CD4-positive, CD25-positive, alpha-beta regulatory T cell (primary cell): ENCODE results near the gene CIAO3. TPM values are rescaled to one million over a fixed set of nuclear protein-coding genes. Genes with fewer than 3 reads are reported as not detected.

Experiments used
- ATAC-seq, 2 donors: fragments of 150-1000 bp; cut with Tn5 transposase; one replicate each; pipeline ENCODE4 v1.10.0; 2021; ENCODE audit warnings: low read depth in 2 of 2, moderate number of reproducible peaks in 2 of 2, moderate library complexity in 1 of 2
- DNase-seq, 3 donors: peaks; one replicate each; pipeline versions ENCODE4 v3.0.0 to v3.0.0-alpha.2; 2012 to 2022; ENCODE audit warnings: mixed read lengths in 1 of 3
- H3K27ac ChIP-seq: one replicate; pipeline ENCODE4 v1.7.0; 2013; ENCODE audit warnings: mild to moderate bottlenecking, low read length; ENCODE audit not compliant: insufficient read depth, poor library complexity, severe bottlenecking
- H3K27me3 ChIP-seq: one replicate; pipeline ENCODE4 v1.7.0; 2013; ENCODE audit warnings: low read length; ENCODE audit not compliant: control insufficient read depth, insufficient read depth
- H3K36me3 ChIP-seq: one replicate; pipeline ENCODE4 v1.7.0; 2013; ENCODE audit warnings: mild to moderate bottlenecking, low read length, moderate library complexity; ENCODE audit not compliant: control insufficient read depth, insufficient read depth
- H3K4me1 ChIP-seq: 2 replicates; pipeline ENCODE4 v1.7.0; 2013; ENCODE audit warnings: mild to moderate bottlenecking, low read length; ENCODE audit not compliant: insufficient read depth, control insufficient read depth, poor library complexity, severe bottlenecking
- H3K4me3 ChIP-seq: one replicate; pipeline ENCODE4 v1.7.0; 2013; ENCODE audit warnings: low read depth, mild to moderate bottlenecking, low read length, moderate library complexity
- H3K9me3 ChIP-seq, 2 experiments: 1 replicate in 1 of 2; 2 replicates in 1 of 2; pipeline ENCODE4 v1.7.0; 2013; ENCODE audit warnings: low read length in 2 of 2, mild to moderate bottlenecking in 1 of 2, moderate library complexity in 1 of 2; ENCODE audit not compliant: control insufficient read depth in 2 of 2
- H3K27ac Mint-ChIP-seq, 3 donors: one replicate each; pipeline ENCODE4 v1.8.0; 2020 to 2022; ENCODE audit warnings: mild to moderate bottlenecking in 3 of 3, mixed read lengths in 3 of 3, moderate library complexity in 2 of 3
- H3K27me3 Mint-ChIP-seq: one replicate; pipeline ENCODE4 v1.8.0; 2022; ENCODE audit warnings: mild to moderate bottlenecking, mixed read lengths
- H3K36me3 Mint-ChIP-seq: one replicate; pipeline ENCODE4 v1.8.0; 2020; ENCODE audit warnings: mixed read lengths
- H3K4me1 Mint-ChIP-seq, 4 donors: one replicate each; pipeline ENCODE4 v1.8.0; 2020 to 2022; ENCODE audit warnings: mixed read lengths in 4 of 4, mild to moderate bottlenecking in 1 of 4
- H3K4me3 Mint-ChIP-seq, 4 donors: one replicate each; pipeline ENCODE4 v1.8.0; 2020 to 2022; ENCODE audit warnings: mild to moderate bottlenecking in 4 of 4, mixed read lengths in 4 of 4, moderate library complexity in 3 of 4
- H3K9me3 Mint-ChIP-seq, 7 donors: one replicate each; pipeline ENCODE4 v1.8.0; 2020 to 2022; ENCODE audit warnings: mixed read lengths in 7 of 7, mild to moderate bottlenecking in 3 of 7, moderate library complexity in 2 of 7
- polyA plus RNA-seq, 4 donors: library from polyadenylated mRNA; unstranded; fragments of 300-500 nt; fragmentation: Illumina TruSeq; gene quantifications; one replicate each; pipeline ENCODE4 v1.2.3, GENCODE V29; 2021
- total RNA-seq: library from RNA; stranded (reverse); gene quantifications from one replicate; pipeline ENCODE4 v1.2.3, GENCODE V29; 2022

Gene CIAO3
- total and polyA plus RNA-seq, 5 donors from 2014 or later: 17.2 to 42.6 (median 20.3) TPM

DNA sequence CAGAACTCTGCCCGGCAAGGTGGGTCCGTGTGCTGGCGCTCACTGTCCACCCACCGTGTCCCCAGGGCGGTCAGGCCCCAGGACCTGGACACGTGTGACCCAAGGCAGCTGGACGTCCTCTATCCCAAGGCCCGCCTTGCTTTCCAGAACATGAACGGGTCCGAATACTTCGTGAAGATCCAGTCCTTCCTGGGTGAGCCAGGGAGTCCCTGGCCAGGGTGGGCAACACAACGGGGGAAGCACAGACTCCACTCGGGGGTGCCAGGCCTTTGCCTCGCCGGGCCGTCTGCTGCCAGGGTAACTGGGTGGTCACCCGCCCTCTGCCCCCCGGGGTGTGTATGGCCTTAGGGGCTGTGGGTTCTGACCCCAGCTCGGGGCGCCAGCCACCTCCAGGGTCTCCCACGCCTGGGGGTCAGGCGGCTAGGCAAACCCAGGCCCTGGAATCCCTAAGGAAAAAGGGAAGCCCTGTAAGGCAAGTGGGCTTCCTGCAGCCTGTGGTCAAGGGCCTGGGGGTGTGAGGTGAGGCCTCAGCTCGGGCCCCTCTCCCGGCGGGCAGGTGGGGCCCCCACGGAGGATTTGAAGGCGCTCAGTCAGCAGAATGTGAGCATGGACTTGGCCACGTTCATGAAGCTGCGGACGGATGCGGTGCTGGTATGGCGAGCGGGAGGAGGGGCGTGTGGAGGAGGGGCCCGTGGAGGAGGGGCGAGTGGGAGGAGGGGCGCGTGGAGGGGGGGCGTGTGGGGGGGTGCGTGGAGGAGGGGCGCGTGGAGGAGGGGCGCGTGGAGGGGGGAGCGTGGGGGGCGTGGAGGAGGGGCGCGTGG lies 26.2 kb upstream of the CIAO3 start:
- no peak for ATAC-seq
- Histone ChIP-seq H3K27ac (no peak overlapping the region), H3K4me3 (no peak overlapping the region), H3K9me3 (no peaks in the 10 kb centered on the region), H3K4me1 (no peaks in the 10 kb centered on the region), H3K36me3 (no peaks in the 10 kb centered on the region), H3K27me3 (no peaks in the 10 kb centered on the region)
- H3K9me3 Mint-ChIP-seq: peaks cover 0 to 1% (median 0%) of the 10 kb centered on the region in 7 donors
- H3K36me3 Mint-ChIP-seq: no peaks in the 10 kb centered on the region
- H3K27me3 Mint-ChIP-seq: peaks cover under 1% of the 10 kb centered on the region
- H3K4me1 Mint-ChIP-seq: no peaks in the 10 kb centered on the region
- no peak overlapping the region for H3K27ac Mint-ChIP-seq
- no peak overlapping the region for H3K4me3 Mint-ChIP-seq
- DNase-seq: no peak

- Histone ChIP-seq H3K4me3 (no peak overlapping the region), H3K27ac (no peak overlapping the region), H3K27me3 (no peaks in the 10 kb centered on the region), H3K36me3 (no peaks in the 10 kb centered on the region), H3K9me3 (no peaks in the 10 kb centered on the region), H3K4me1 (no peaks in the 10 kb centered on the region)
- H3K9me3 Mint-ChIP-seq: peaks cover 0 to 1% (median 0%) of the 10 kb centered on the region in 7 donors
- no peak for ATAC-seq
- no peak overlapping the region for H3K4me3 Mint-ChIP-seq
- DNase-seq: no peak
- H3K27ac Mint-ChIP-seq: no peak overlapping the region
- H3K4me1 Mint-ChIP-seq: no peaks in the 10 kb centered on the region
- H3K27me3 Mint-ChIP-seq: peaks cover 7% of the 10 kb centered on the region
- H3K36me3 Mint-ChIP-seq: no peaks in the 10 kb centered on the region
Observed at GRCh38 chr16:766008-766819, 25.4 kb upstream of the CIAO3 start.

GRCh38 chr16:765488-765865 lies 24.7 kb upstream of the CIAO3 start:
- H3K36me3 Mint-ChIP-seq: no peaks in the 10 kb centered on the region
- H3K4me1 Mint-ChIP-seq: no peaks in the 10 kb centered on the region
- no peaks in the 10 kb centered on the region for H3K9me3 ChIP-seq
- ATAC-seq: no peak
- H3K9me3 Mint-ChIP-seq: peaks cover 0 to 1% (median 0%) of the 10 kb centered on the region in 7 donors
- no peak overlapping the region for H3K4me3 Mint-ChIP-seq
- H3K27me3 ChIP-seq: no peaks in the 10 kb centered on the region
- no peak for DNase-seq
- no peak overlapping the region for H3K4me3 ChIP-seq
- H3K27ac Mint-ChIP-seq: no peak overlapping the region
- no peak overlapping the region for H3K27ac ChIP-seq
- H3K27me3 Mint-ChIP-seq: peaks cover 7% of the 10 kb centered on the region
- H3K36me3 ChIP-seq: no peaks in the 10 kb centered on the region
- no peaks in the 10 kb centered on the region for H3K4me1 ChIP-seq

DNA sequence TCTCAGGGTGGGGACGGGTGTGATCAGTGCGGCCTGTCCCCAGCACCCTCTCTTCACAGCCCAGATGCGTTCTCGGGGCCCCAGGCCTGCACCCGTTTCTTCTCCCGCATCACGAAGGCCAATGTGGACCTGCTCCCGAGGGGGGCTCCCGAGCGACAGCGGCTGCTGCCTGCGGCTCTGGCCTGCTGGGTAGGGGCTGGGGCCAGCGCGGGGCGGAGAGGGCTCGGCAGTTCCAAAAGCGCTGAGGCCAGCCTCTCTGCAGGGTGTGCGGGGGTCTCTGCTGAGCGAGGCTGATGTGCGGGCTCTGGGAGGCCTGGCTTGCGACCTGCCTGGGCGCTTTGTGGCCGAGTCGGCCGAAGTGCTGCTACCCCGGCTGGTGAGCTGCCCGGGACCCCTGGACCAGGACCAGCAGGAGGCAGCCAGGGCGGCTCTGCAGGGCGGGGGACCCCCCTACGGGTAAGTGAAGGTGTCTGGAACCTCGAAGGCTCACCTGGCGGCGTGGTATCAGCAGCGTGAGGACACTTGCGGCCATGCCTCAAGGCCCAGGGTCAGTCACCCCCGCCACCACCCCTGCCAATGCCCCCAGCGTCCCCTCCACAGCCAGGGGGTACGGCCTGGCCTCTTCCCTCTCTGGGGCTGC lies 24.2 kb upstream of the CIAO3 start:
- no peaks in the 10 kb centered on the region for H3K4me1 ChIP-seq
- H3K27me3 Mint-ChIP-seq: peaks cover 7% of the 10 kb centered on the region
- H3K27ac Mint-ChIP-seq: no peak overlapping the region
- no peaks in the 10 kb centered on the region for H3K36me3 Mint-ChIP-seq
- no peak for DNase-seq
- H3K9me3 Mint-ChIP-seq: peaks cover 0 to 1% (median 0%) of the 10 kb centered on the region in 7 donors
- H3K36me3 ChIP-seq: no peaks in the 10 kb centered on the region
- no peak for ATAC-seq
- H3K9me3 ChIP-seq: no peaks in the 10 kb centered on the region
- no peak overlapping the region for H3K4me3 Mint-ChIP-seq
- no peaks in the 10 kb centered on the region for H3K27me3 ChIP-seq
- H3K4me3 ChIP-seq: no peak overlapping the region
- H3K27ac ChIP-seq: no peak overlapping the region
- no peaks in the 10 kb centered on the region for H3K4me1 Mint-ChIP-seq

- H3K36me3 Mint-ChIP-seq: no peaks in the 10 kb centered on the region
- Histone ChIP-seq H3K36me3 (no peaks in the 10 kb centered on the region), H3K9me3 (no peaks in the 10 kb centered on the region), H3K27ac (no peak overlapping the region), H3K27me3 (no peaks in the 10 kb centered on the region), H3K4me1 (no peaks in the 10 kb centered on the region), H3K4me3 (no peak overlapping the region)
- peaks cover 0 to 1% (median 0%) of the 10 kb centered on the region in 7 donors for H3K9me3 Mint-ChIP-seq
- H3K27ac Mint-ChIP-seq: no peak overlapping the region
- H3K27me3 Mint-ChIP-seq: peaks cover 7% of the 10 kb centered on the region
- no peak for DNase-seq
- H3K4me3 Mint-ChIP-seq: no peak overlapping the region
- no peak for ATAC-seq
- H3K4me1 Mint-ChIP-seq: no peaks in the 10 kb centered on the region
Observed at GRCh38 chr16:764184-764750, 23.5 kb upstream of the CIAO3 start.

GRCh38 chr16:763369-764183 lies 22.8 kb upstream of the CIAO3 start:
- Mint-ChIP-seq H3K4me3 (no peak overlapping the region), H3K27me3 (peaks cover 7% of the 10 kb centered on the region), H3K36me3 (no peaks in the 10 kb centered on the region), H3K27ac (no peak overlapping the region), H3K4me1 (no peaks in the 10 kb centered on the region), H3K9me3 (peaks cover 0 to 1% (median 0%) of the 10 kb centered on the region in 7 donors)
- no peaks in the 10 kb centered on the region for H3K9me3 ChIP-seq
- H3K4me3 ChIP-seq: no peak overlapping the region
- DNase-seq: no peak
- no peak for ATAC-seq
- H3K27ac ChIP-seq: no peak overlapping the region
- H3K27me3 ChIP-seq: no peaks in the 10 kb centered on the region
- H3K36me3 ChIP-seq: no peaks in the 10 kb centered on the region
- H3K4me1 ChIP-seq: no peaks in the 10 kb centered on the region
